GM12875 (cell line): ENCODE data around the gene YPEL4.

Experiments used
- H3K4me3 ChIP-seq: one replicate; pipeline ENCODE4 v1.5.1; 2011; ENCODE audit warnings: low read depth, low read length, control low read depth
- CTCF ChIP-seq: IDR thresholded peaks from 2 replicates; pipeline ENCODE4 v1.5.1; 2011; ENCODE audit warnings: low read depth, mild to moderate bottlenecking, control low read depth, inconsistent platforms, low read length, moderate library complexity, borderline replicate concordance; ENCODE audit not compliant: insufficient read depth

Gene YPEL4

GRCh38 chr11:57674251-57674650, 24.5 kb upstream of the YPEL4 start:
- H3K4me3 ChIP-seq = no peak overlapping the region

GRCh38 chr11:57668434-57668782, 18.7 kb upstream of the YPEL4 start:
- H3K4me3 ChIP-seq = peak overlapping the region; percentile 92
- TF ChIP-seq CTCF = no peak

More at GRCh38 chr11:57674251-57674650, 24.5 kb upstream of the YPEL4 start:
- no peak for TF ChIP-seq CTCF

GRCh38 chr11:57667736-57668433, 18.2 kb upstream of the YPEL4 start, which contains the start of gene ZDHHC5:
ZDHHC5 (plus strand) TSS chr11:57668114; CDS start chr11:57673091, 4,977 bp downstream.
- peak; percentile 44; the same call in 1 of the 2 replicates for TF ChIP-seq CTCF

GRCh38 chr11:57667117-57667735, 17.5 kb upstream of the YPEL4 start:
- peak overlapping the region; percentile 92 for H3K4me3 ChIP-seq
- TF ChIP-seq CTCF = no peak

More at GRCh38 chr11:57667736-57668433, 18.2 kb upstream of the YPEL4 start, which contains the start of gene ZDHHC5:
- peak within 1 kb of the TSS; percentile 92 for H3K4me3 ChIP-seq

- no peak for TF ChIP-seq CTCF
- H3K4me3 ChIP-seq = no peak overlapping the region
Observed at GRCh38 chr11:57663975-57664374, 14.3 kb upstream of the YPEL4 start.

GRCh38 chr11:57662893-57663292, 13.2 kb upstream of the YPEL4 start:
- TF ChIP-seq CTCF = peak; percentile 12; the same call in 1 of the 2 replicates

GRCh38 chr11:57659669-57660068, 10.0 kb upstream of the YPEL4 start:
- TF ChIP-seq CTCF = no peak
- H3K4me3 ChIP-seq = no peak overlapping the region

More at GRCh38 chr11:57662893-57663292, 13.2 kb upstream of the YPEL4 start:
- H3K4me3 ChIP-seq = no peak overlapping the region
